Keratinocyte (primary cell): ENCODE results near the gene ADARB2. TPM values are rescaled to one million over a fixed set of nuclear protein-coding genes. Genes with fewer than 3 reads are reported as not detected.

ENCODE experiments used
- DNase-seq: peaks from one replicate; pipeline ENCODE4 v3.0.0-alpha.2; 2011; ENCODE audit warnings: low read depth, missing footprints, low spot score
- FAIRE-seq: peaks from 2 replicates; lab custom pipeline; 2011; peaks lifted over from hg19 to GRCh38; lab: Jason Lieb, UNC
- H2AFZ ChIP-seq: 2 replicates; pipeline ENCODE4 v1.6.0; 2012; ENCODE audit warnings: low read length, control low read depth, inconsistent platforms; ENCODE audit not compliant: control insufficient read depth
- H3K27ac ChIP-seq: 2 replicates; pipeline ENCODE4 v1.5.1; 2011; ENCODE audit warnings: low read length; ENCODE audit not compliant: control insufficient read depth, insufficient read depth
- H3K27me3 ChIP-seq: 3 replicates; pipeline ENCODE4 v1.6.0; 2011; ENCODE audit warnings: low read length; ENCODE audit not compliant: control insufficient read depth, insufficient read depth; ENCODE audit errors: extremely low read depth
- H3K36me3 ChIP-seq, 2 experiments: 2 replicates in 1 of 2; 3 replicates in 1 of 2; pipeline ENCODE4 v1.5.1; 2011; ENCODE audit warnings: low read length in 2 of 2, mild to moderate bottlenecking in 1 of 2; ENCODE audit not compliant: control insufficient read depth in 2 of 2, insufficient read depth in 2 of 2; ENCODE audit errors: extremely low read depth in 1 of 2
- H3K4me1 ChIP-seq: 3 replicates; pipeline ENCODE4 v1.5.1; 2011; ENCODE audit warnings: low read length; ENCODE audit not compliant: control insufficient read depth, insufficient read depth; ENCODE audit errors: extremely low read depth
- H3K4me2 ChIP-seq: 3 replicates; pipeline ENCODE4 v1.6.0; 2011; ENCODE audit warnings: low read depth, low read length; ENCODE audit not compliant: control insufficient read depth, insufficient read depth; ENCODE audit errors: extremely low read depth
- H3K4me3 ChIP-seq, 3 experiments: fragments of 200-600 bp in 1 of 3; sonication (generic) in 1 of 3; 2 replicates in 2 of 3; 3 replicates in 1 of 3; pipeline ENCODE4 v1.5.1; 2011 to 2016; ENCODE audit warnings: low read length in 3 of 3, mild to moderate bottlenecking in 3 of 3, control low read depth in 2 of 3, inconsistent platforms in 1 of 3, low read depth in 1 of 3, mixed read lengths in 1 of 3, mixed run types in 1 of 3, moderate library complexity in 1 of 3; ENCODE audit not compliant: control insufficient read depth in 2 of 3, insufficient read depth in 2 of 3; ENCODE audit errors: extremely low read depth in 1 of 3
- H3K79me2 ChIP-seq: 2 replicates; pipeline ENCODE4 v1.6.0; 2012; ENCODE audit warnings: low read length; ENCODE audit not compliant: control insufficient read depth, insufficient read depth
- H3K9ac ChIP-seq: 3 replicates; pipeline ENCODE4 v1.6.0; 2011; ENCODE audit warnings: low read length; ENCODE audit not compliant: control insufficient read depth, insufficient read depth; ENCODE audit errors: extremely low read depth
- H3K9me1 ChIP-seq: 3 replicates; pipeline ENCODE4 v1.6.0; 2011; ENCODE audit warnings: low read length; ENCODE audit not compliant: control insufficient read depth, insufficient read depth; ENCODE audit errors: extremely low read depth
- H3K9me3 ChIP-seq: 2 replicates; pipeline ENCODE4 v1.5.1; 2012; ENCODE audit warnings: low read depth, low read length; ENCODE audit not compliant: control insufficient read depth
- H4K20me1 ChIP-seq: 3 replicates; pipeline ENCODE4 v1.6.0; 2011; ENCODE audit warnings: low read length; ENCODE audit not compliant: control insufficient read depth, insufficient read depth; ENCODE audit errors: extremely low read depth
- EZH2 ChIP-seq: IDR thresholded peaks from one replicate; pipeline ENCODE4 v1.6.1; 2012; ENCODE audit warnings: inconsistent platforms, mild to moderate bottlenecking, low read length, moderate library complexity
- dilution Hi-C: fragments of 300-500 bp; cut with MboI; formaldehyde crosslinking; loops from one replicate; pipeline ENCODE4 v1.7.0; 2020; ENCODE audit warnings: low sequenced_read_pairs; ENCODE audit not compliant: extremely low pct_ligation_motif_present
- polyA plus RNA-seq, 5 experiments: library from polyadenylated mRNA; depleted of rRNA in 3 of 5; stranded (reverse) in 3 of 5; stranded (forward) in 1 of 5; unstranded in 1 of 5; fragments of >200 nt; gene quantifications; 1 replicate in 1 of 5; 2 replicates in 3 of 5; 3 replicates in 1 of 5; pipeline versions ENCODE4 v1.2.1 to v1.2.3, GENCODE V29; 2011 to 2012; ENCODE audit warnings: missing spikeins in 2 of 5, low read depth in 1 of 5, low replicate concordance in 1 of 5
- TF ChIP-seq, protein P1 (sequence below), 3 experiments: IDR thresholded peaks in 1 of 3; conservative IDR thresholded peaks in 1 of 3; optimal IDR thresholded peaks in 1 of 3; 2 replicates in 2 of 3; 3 replicates in 1 of 3; pipeline versions ENCODE3 to v1.5.1; 2011; ENCODE audit warnings: low read length in 3 of 3, mild to moderate bottlenecking in 3 of 3, moderate library complexity in 2 of 3, control low read depth in 1 of 3, inconsistent platforms in 1 of 3; ENCODE audit not compliant: insufficient read depth in 2 of 3; ENCODE audit errors: extremely low read depth in 1 of 3

Gene ADARB2
- polyA plus RNA-seq, 1 donor (not counting 4 experiments of a cell fraction or from before 2014, with no cell fraction given) = not detected

DNA sequence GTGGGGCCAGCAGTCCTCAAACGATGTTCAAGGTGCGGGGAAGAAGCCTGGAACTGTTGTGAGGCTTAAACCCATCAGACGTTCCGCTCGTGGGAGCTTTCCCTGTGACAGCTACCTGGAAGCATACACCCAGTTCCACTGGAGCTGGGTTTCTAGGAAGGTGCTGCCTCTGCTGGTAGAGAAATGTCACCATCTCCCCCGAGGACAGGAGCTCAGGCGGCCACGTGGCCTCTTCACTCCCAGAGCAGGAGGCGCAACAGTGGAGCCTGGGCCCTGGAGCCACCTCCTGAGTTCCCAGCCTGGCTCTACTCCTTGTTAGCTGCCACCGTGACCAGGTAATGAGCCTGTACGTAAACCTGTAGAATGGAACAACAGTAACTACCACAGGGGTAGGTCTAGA is 156.1 kb downstream of the ADARB2 start:
- Histone ChIP-seq H3K9ac (no peak overlapping the region), H3K4me3 (no peak overlapping the region), H3K79me2 (no peaks in the 10 kb centered on the region), H4K20me1 (no peaks in the 10 kb centered on the region), H3K4me1 (no peaks in the 10 kb centered on the region), H3K9me1 (no peaks in the 10 kb centered on the region), H3K4me2 (no peak overlapping the region), H2AFZ (no peak overlapping the region), H3K27me3 (no peaks in the 10 kb centered on the region), H3K27ac (no peak overlapping the region), H3K36me3 (no peaks in the 10 kb centered on the region), H3K9me3 (peaks cover 3% of the 10 kb centered on the region)
- dilution Hi-C loops = no loop called here
- DNase-seq (no peak), FAIRE-seq (no peak)
- TF ChIP-seq, protein P1, sequence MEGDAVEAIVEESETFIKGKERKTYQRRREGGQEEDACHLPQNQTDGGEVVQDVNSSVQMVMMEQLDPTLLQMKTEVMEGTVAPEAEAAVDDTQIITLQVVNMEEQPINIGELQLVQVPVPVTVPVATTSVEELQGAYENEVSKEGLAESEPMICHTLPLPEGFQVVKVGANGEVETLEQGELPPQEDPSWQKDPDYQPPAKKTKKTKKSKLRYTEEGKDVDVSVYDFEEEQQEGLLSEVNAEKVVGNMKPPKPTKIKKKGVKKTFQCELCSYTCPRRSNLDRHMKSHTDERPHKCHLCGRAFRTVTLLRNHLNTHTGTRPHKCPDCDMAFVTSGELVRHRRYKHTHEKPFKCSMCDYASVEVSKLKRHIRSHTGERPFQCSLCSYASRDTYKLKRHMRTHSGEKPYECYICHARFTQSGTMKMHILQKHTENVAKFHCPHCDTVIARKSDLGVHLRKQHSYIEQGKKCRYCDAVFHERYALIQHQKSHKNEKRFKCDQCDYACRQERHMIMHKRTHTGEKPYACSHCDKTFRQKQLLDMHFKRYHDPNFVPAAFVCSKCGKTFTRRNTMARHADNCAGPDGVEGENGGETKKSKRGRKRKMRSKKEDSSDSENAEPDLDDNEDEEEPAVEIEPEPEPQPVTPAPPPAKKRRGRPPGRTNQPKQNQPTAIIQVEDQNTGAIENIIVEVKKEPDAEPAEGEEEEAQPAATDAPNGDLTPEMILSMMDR (optimal IDR thresholded peaks at IDR 0.05 in 1 of 3, IDR thresholded peaks at IDR 0.05 in 1 of 3, conservative IDR thresholded peaks at IDR 0.05 in 1 of 3; ENCODE audit: extremely low read depth in 1 of 3, insufficient read depth in 2 of 3, low read length in 3 of 3) = no peak
- TF ChIP-seq EZH2 = no peak

DNA sequence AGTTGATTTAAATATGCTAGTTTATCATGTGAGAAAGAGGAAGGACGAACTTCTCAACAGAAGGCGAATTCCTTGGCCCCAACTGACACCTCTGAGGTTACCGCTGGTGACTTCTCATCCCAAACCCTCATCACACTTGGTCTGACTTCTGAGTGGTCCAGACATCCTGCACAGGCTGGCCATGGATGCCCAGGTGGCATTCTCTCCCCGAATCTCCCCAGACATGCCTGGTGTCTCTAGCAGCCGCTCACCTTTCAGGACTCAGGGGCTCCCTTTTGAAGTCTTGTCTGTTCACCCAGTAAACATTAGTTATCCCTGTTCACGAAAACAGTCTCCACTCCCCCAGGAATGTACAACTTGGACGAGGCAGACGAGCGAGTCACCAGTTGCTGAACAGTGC is 157.7 kb downstream of the ADARB2 start:
- dilution Hi-C loops = no loop called here
- no peak for DNase-seq
- FAIRE-seq = no peak

More for the DNA sequence above, 157.7 kb downstream of the ADARB2 start:
- H3K9ac ChIP-seq = no peak overlapping the region
- no peaks in the 10 kb centered on the region for H3K4me1 ChIP-seq
- H3K27ac ChIP-seq = no peak overlapping the region
- TF ChIP-seq, protein P1 (optimal IDR thresholded peaks at IDR 0.05 in 1 of 3, IDR thresholded peaks at IDR 0.05 in 1 of 3, conservative IDR thresholded peaks at IDR 0.05 in 1 of 3; ENCODE audit: extremely low read depth in 1 of 3, insufficient read depth in 2 of 3, low read length in 3 of 3) = no peak
- no peak for TF ChIP-seq EZH2
- H3K9me1 ChIP-seq = no peaks in the 10 kb centered on the region
- H3K36me3 ChIP-seq = no peaks in the 10 kb centered on the region
- H2AFZ ChIP-seq = no peak overlapping the region
- no peak overlapping the region for H3K4me3 ChIP-seq
- H3K9me3 ChIP-seq = peaks cover 5% of the 10 kb centered on the region
- no peak overlapping the region for H3K4me2 ChIP-seq
- H3K79me2 ChIP-seq = no peaks in the 10 kb centered on the region
- H4K20me1 ChIP-seq = no peaks in the 10 kb centered on the region
- H3K27me3 ChIP-seq = no peaks in the 10 kb centered on the region
